ENCODE data around the gene SPECC1L. TPM values are rescaled to one million over a fixed set of nuclear protein-coding genes. Genes with fewer than 3 reads are reported as not detected.
"Not testable (repeated sequence)": the region's sequence is repeated elsewhere in the genome, so short reads cannot be mapped to it uniquely, and the experiment has no call there.

SPECC1L gene
- total RNA-seq, 2 donors from 2014 or later: 61.9 to 69.1 TPM

DNA sequence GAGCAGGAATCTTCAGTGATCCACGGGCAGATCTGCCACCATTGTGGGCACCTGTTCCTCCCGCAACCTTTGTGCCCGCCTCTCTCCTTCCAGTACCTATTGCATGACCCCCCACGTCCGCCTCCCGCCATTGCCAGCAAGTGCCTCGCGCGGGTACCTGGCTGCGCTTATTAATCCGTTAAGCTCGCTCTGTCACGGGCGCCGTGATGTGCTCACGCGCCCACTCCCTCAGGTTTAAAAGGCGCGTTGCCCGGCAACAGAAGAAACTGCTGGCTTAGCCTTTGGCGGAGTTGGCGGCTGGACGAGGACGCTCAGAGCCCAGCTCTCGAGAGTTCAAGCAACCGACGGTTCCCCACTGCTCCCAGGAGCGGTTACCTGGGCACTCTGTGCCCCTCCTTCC is 19.3 kb upstream of the SPECC1L start:
- H3K9me3 Mint-ChIP-seq; H3K4me1 ChIP-seq (ENCODE audit: control insufficient read depth, insufficient read depth, low read length); H3K27me3 ChIP-seq (ENCODE audit: control insufficient read depth, insufficient read depth, low read length, poor library complexity, severe bottlenecking); H3K27ac ChIP-seq (ENCODE audit: low read depth, low read length); H3K27ac Mint-ChIP-seq; H3K9me3 ChIP-seq (ENCODE audit: control insufficient read depth, low read length); H3K4me3 ChIP-seq (ENCODE audit: low read length); H3K4me3 Mint-ChIP-seq; DNase-seq; H3K36me3 ChIP-seq (ENCODE audit: control insufficient read depth, insufficient read depth, low read length); H3K9ac ChIP-seq (ENCODE audit: extremely low read depth, low read length, poor library complexity, severe bottlenecking); H3K27me3 Mint-ChIP-seq (ENCODE audit: insufficient read depth); H3K4me1 Mint-ChIP-seq; H3K36me3 Mint-ChIP-seq (ENCODE audit: low read depth): not testable (repeated sequence)
- WGBS, 2 experiments (ENCODE audit: insufficient coverage in 1 of 2, insufficient read length in 1 of 2): no CpG with 5 or more reads among the region's 28 CpGs

GRCh38 chr22:24253126-24253525 is 17.5 kb upstream of the SPECC1L start:
- H3K36me3 ChIP-seq (ENCODE audit: control insufficient read depth, insufficient read depth, low read length); H3K9me3 Mint-ChIP-seq; H3K4me3 Mint-ChIP-seq; H3K9ac ChIP-seq (ENCODE audit: extremely low read depth, low read length, poor library complexity, severe bottlenecking); H3K27me3 ChIP-seq (ENCODE audit: control insufficient read depth, insufficient read depth, low read length, poor library complexity, severe bottlenecking); H3K36me3 Mint-ChIP-seq (ENCODE audit: low read depth); H3K27ac ChIP-seq (ENCODE audit: low read depth, low read length); H3K4me1 Mint-ChIP-seq; H3K27me3 Mint-ChIP-seq (ENCODE audit: insufficient read depth); H3K4me3 ChIP-seq (ENCODE audit: low read length); H3K27ac Mint-ChIP-seq; DNase-seq; H3K9me3 ChIP-seq (ENCODE audit: control insufficient read depth, low read length); H3K4me1 ChIP-seq (ENCODE audit: control insufficient read depth, insufficient read depth, low read length): not testable (repeated sequence)
- 85 to 92% methylated on average over 5 to 12 of the region's 12 CpGs for WGBS, 2 experiments (ENCODE audit: insufficient coverage in 1 of 2, insufficient read length in 1 of 2)

- H3K36me3 ChIP-seq (ENCODE audit: control insufficient read depth, insufficient read depth, low read length); DNase-seq; H3K4me3 Mint-ChIP-seq; H3K27ac Mint-ChIP-seq; H3K27me3 ChIP-seq (ENCODE audit: control insufficient read depth, insufficient read depth, low read length, poor library complexity, severe bottlenecking); H3K4me1 Mint-ChIP-seq; H3K4me3 ChIP-seq (ENCODE audit: low read length); H3K36me3 Mint-ChIP-seq (ENCODE audit: low read depth); H3K27me3 Mint-ChIP-seq (ENCODE audit: insufficient read depth); H3K9me3 Mint-ChIP-seq; H3K27ac ChIP-seq (ENCODE audit: low read depth, low read length); H3K9me3 ChIP-seq (ENCODE audit: control insufficient read depth, low read length); H3K9ac ChIP-seq (ENCODE audit: extremely low read depth, low read length, poor library complexity, severe bottlenecking); H3K4me1 ChIP-seq (ENCODE audit: control insufficient read depth, insufficient read depth, low read length): not testable (repeated sequence)
- 100% methylated on average over 3 of the region's 13 CpGs; no CpG with 5 or more reads in 1 of the 2 experiments for WGBS, 2 experiments (ENCODE audit: insufficient coverage in 1 of 2, insufficient read length in 1 of 2)
These were observed 14.5 kb upstream of the SPECC1L start for GRCh38 chr22:24256136-24256535.

GRCh38 chr22:24256736-24257135 is 13.9 kb upstream of the SPECC1L start:
- not testable (repeated sequence) for H3K27me3 ChIP-seq (ENCODE audit: control insufficient read depth, insufficient read depth, low read length, poor library complexity, severe bottlenecking); H3K36me3 ChIP-seq (ENCODE audit: control insufficient read depth, insufficient read depth, low read length); H3K4me1 Mint-ChIP-seq; H3K27ac Mint-ChIP-seq; H3K4me3 ChIP-seq (ENCODE audit: low read length); H3K4me3 Mint-ChIP-seq; H3K9ac ChIP-seq (ENCODE audit: extremely low read depth, low read length, poor library complexity, severe bottlenecking); H3K27me3 Mint-ChIP-seq (ENCODE audit: insufficient read depth); H3K4me1 ChIP-seq (ENCODE audit: control insufficient read depth, insufficient read depth, low read length); H3K9me3 Mint-ChIP-seq; H3K36me3 Mint-ChIP-seq (ENCODE audit: low read depth); H3K9me3 ChIP-seq (ENCODE audit: control insufficient read depth, low read length); H3K27ac ChIP-seq (ENCODE audit: low read depth, low read length)
- 79 to 94% methylated on average over 2 to 5 of the region's 7 CpGs for WGBS, 2 experiments (ENCODE audit: insufficient coverage in 1 of 2, insufficient read length in 1 of 2)
- DNase-seq: peak; percentile 13

GRCh38 chr22:24259459-24259858 is 11.2 kb upstream of the SPECC1L start:
- not testable (repeated sequence) for H3K36me3 Mint-ChIP-seq (ENCODE audit: low read depth)

GRCh38 chr22:24262185-24262749 is 8.4 kb upstream of the SPECC1L start:
- H3K27me3 ChIP-seq (ENCODE audit: control insufficient read depth, insufficient read depth, low read length, poor library complexity, severe bottlenecking); H3K27me3 Mint-ChIP-seq (ENCODE audit: insufficient read depth); H3K9me3 ChIP-seq (ENCODE audit: control insufficient read depth, low read length); H3K27ac ChIP-seq (ENCODE audit: low read depth, low read length); H3K4me3 ChIP-seq (ENCODE audit: low read length); H3K4me1 ChIP-seq (ENCODE audit: control insufficient read depth, insufficient read depth, low read length); H3K4me3 Mint-ChIP-seq; H3K27ac Mint-ChIP-seq; H3K36me3 ChIP-seq (ENCODE audit: control insufficient read depth, insufficient read depth, low read length); H3K9me3 Mint-ChIP-seq; H3K36me3 Mint-ChIP-seq (ENCODE audit: low read depth); H3K9ac ChIP-seq (ENCODE audit: extremely low read depth, low read length, poor library complexity, severe bottlenecking); H3K4me1 Mint-ChIP-seq: not testable (repeated sequence)
- DNase-seq: peak; percentile 28
- 93 to 95% methylated on average over 15 to 18 of the region's 18 CpGs for WGBS, 2 experiments (ENCODE audit: insufficient coverage in 1 of 2, insufficient read length in 1 of 2)

More at GRCh38 chr22:24259459-24259858, 11.2 kb upstream of the SPECC1L start:
- H3K27ac Mint-ChIP-seq; H3K36me3 ChIP-seq (ENCODE audit: control insufficient read depth, insufficient read depth, low read length); H3K4me1 ChIP-seq (ENCODE audit: control insufficient read depth, insufficient read depth, low read length); H3K4me3 Mint-ChIP-seq; H3K9me3 Mint-ChIP-seq; H3K4me3 ChIP-seq (ENCODE audit: low read length); H3K27ac ChIP-seq (ENCODE audit: low read depth, low read length); H3K27me3 ChIP-seq (ENCODE audit: control insufficient read depth, insufficient read depth, low read length, poor library complexity, severe bottlenecking); H3K9ac ChIP-seq (ENCODE audit: extremely low read depth, low read length, poor library complexity, severe bottlenecking); H3K27me3 Mint-ChIP-seq (ENCODE audit: insufficient read depth); H3K4me1 Mint-ChIP-seq; H3K9me3 ChIP-seq (ENCODE audit: control insufficient read depth, low read length): not testable (repeated sequence)
- DNase-seq: peak; percentile 92
- WGBS, 2 experiments (ENCODE audit: insufficient coverage in 1 of 2, insufficient read length in 1 of 2): 5% methylated on average over 4 of the region's 10 CpGs; no CpG with 5 or more reads in 1 of the 2 experiments
- TF ChIP-seq, protein P1, sequence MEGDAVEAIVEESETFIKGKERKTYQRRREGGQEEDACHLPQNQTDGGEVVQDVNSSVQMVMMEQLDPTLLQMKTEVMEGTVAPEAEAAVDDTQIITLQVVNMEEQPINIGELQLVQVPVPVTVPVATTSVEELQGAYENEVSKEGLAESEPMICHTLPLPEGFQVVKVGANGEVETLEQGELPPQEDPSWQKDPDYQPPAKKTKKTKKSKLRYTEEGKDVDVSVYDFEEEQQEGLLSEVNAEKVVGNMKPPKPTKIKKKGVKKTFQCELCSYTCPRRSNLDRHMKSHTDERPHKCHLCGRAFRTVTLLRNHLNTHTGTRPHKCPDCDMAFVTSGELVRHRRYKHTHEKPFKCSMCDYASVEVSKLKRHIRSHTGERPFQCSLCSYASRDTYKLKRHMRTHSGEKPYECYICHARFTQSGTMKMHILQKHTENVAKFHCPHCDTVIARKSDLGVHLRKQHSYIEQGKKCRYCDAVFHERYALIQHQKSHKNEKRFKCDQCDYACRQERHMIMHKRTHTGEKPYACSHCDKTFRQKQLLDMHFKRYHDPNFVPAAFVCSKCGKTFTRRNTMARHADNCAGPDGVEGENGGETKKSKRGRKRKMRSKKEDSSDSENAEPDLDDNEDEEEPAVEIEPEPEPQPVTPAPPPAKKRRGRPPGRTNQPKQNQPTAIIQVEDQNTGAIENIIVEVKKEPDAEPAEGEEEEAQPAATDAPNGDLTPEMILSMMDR (conservative IDR thresholded peaks at IDR 0.05): peak; percentile 71
